ENCODE data around the gene SECISBP2L. TPM values are rescaled to one million over a fixed set of nuclear protein-coding genes. Genes with fewer than 3 reads are reported as not detected.

Gene SECISBP2L
- total and polyA plus RNA-seq, 2 donors (not counting 3 experiments of a cell fraction or from before 2014, with no cell fraction given), result 23.1 to 52.3 TPM

- BruUV-seq (replicated peaks), result no TSS peak
- Histone ChIP-seq H3K4me3 (replicated peaks in 1 of 3; ENCODE audit: insufficient read depth in 1 of 3, low read depth in 1 of 3, low read length in 3 of 3) (no peak overlapping the region), H3K4me1 (ENCODE audit: control insufficient read depth, extremely low read depth, insufficient read depth, low read length) (no peaks in the 10 kb centered on the region), H3K27me3 (ENCODE audit: control insufficient read depth in 2 of 2, insufficient read depth in 2 of 2, low read length in 2 of 2) (peaks cover 5 to 9% of the 10 kb centered on the region in 2 experiments), H3K79me2 (ENCODE audit: control insufficient read depth, insufficient read depth, low read length) (no peaks in the 10 kb centered on the region), H3K36me3 (ENCODE audit: control insufficient read depth in 2 of 2, extremely low read depth in 1 of 2, insufficient read depth in 2 of 2, low read length in 2 of 2) (no peaks in the 10 kb centered on the region), H3K9me3 (replicated peaks; ENCODE audit: control insufficient read depth, insufficient read depth, low read length) (no peaks in the 10 kb centered on the region), H3K27ac (ENCODE audit: insufficient read depth, low read depth, low read length) (no peak overlapping the region), H4K20me1 (replicated peaks; ENCODE audit: control insufficient read depth, extremely low read depth, insufficient read depth, low read length) (no peaks in the 10 kb centered on the region), H3K9me1 (replicated peaks; ENCODE audit: control insufficient read depth, extremely low read depth, insufficient read depth, low read length) (no peaks in the 10 kb centered on the region), H2AFZ (ENCODE audit: low read depth, low read length) (no peak overlapping the region), H3K9ac (replicated peaks; ENCODE audit: extremely low read depth, insufficient read depth, low read length) (no peak overlapping the region), H3K4me2 (ENCODE audit: insufficient read depth, low read length) (no peak overlapping the region)
- intact Hi-C loops (cut with micrococcal nuclease), result no loop called here
- DNase-seq (ENCODE audit: low read depth, low spot score) (no peak), FAIRE-seq (no peak)
- CTCF ChIA-PET, result interaction anchor here (1.0 to 4.3 kb wide), 4 partner anchors 9 to 160 kb away, joined by 3 to 33 read pairs (median 10); no protein-coding TSS in a partner anchor
- POLR2A ChIA-PET, result no interaction called here
- dilution Hi-C loops (cut with MboI; ENCODE audit: extremely low pct_ligation_motif_present, low sequenced_read_pairs), result no loop called here
- TF ChIP-seq MAX (IDR thresholded peaks at IDR 0.05; ENCODE audit: insufficient read depth, insufficient read length), result no peak
- TF ChIP-seq GATA2 (IDR thresholded peaks at IDR 0.05; ENCODE audit: insufficient read depth, insufficient read length, low read depth, low read length), result no peak
- no peak for TF ChIP-seq EZH2 (IDR thresholded peaks at IDR 0.05; ENCODE audit: borderline replicate concordance, low read depth, low read length, severe bottlenecking)
- TF ChIP-seq CTCF (IDR thresholded peaks at IDR 0.05; ENCODE audit: extremely low read depth in 1 of 2, insufficient read depth in 1 of 2, low read depth in 1 of 2, low read length in 2 of 2), result no peak
- TF ChIP-seq POLR2AphosphoS5 (IDR thresholded peaks at IDR 0.05; ENCODE audit: insufficient read depth, low read depth, low read length), result no peak
- no peak for TF ChIP-seq FOS (IDR thresholded peaks at IDR 0.05; ENCODE audit: borderline replicate concordance, insufficient read depth, low read length)
- TF ChIP-seq MYC (IDR thresholded peaks at IDR 0.05; ENCODE audit: low read depth, low read length), result no peak
- no peak for TF ChIP-seq POLR2A (IDR thresholded peaks at IDR 0.05; ENCODE audit: low read depth, low read length)
Measured at GRCh38 chr15:48985516-48985915, 60.7 kb downstream of the SECISBP2L start.

Data from endothelial cell of umbilical vein (primary cell).